ENCODE measurements around the gene ZDHHC11.
"Not testable (repeated sequence)": the region's sequence is repeated elsewhere in the genome, so short reads cannot be mapped to it uniquely, and the experiment has no call there.

The ZDHHC11 gene

GRCh38 chr5:856531-857425, 6.0 kb upstream of the ZDHHC11 start:
- no peak for DNase-seq

- no peak for DNase-seq
These were observed 5.2 kb upstream of the ZDHHC11 start for GRCh38 chr5:855771-856530.

GRCh38 chr5:854966-855743, 4.4 kb upstream of the ZDHHC11 start:
- DNase-seq: no peak

- no peak for DNase-seq
These were observed 3.4 kb upstream of the ZDHHC11 start for GRCh38 chr5:854217-854616.

- DNase-seq: not testable (repeated sequence)
These were observed 2.8 kb upstream of the ZDHHC11 start for GRCh38 chr5:853416-854090.

- DNase-seq: no peak
These were observed 1.9 kb upstream of the ZDHHC11 start for GRCh38 chr5:852431-853401.

- DNase-seq: no peak
These were observed 1.2 kb upstream of the ZDHHC11 start for GRCh38 chr5:852018-852417.

GRCh38 chr5:851553-851952, 767 bp upstream of the ZDHHC11 start:
- DNase-seq: no peak

GRCh38 chr5:851076-851475, 290 bp upstream of the ZDHHC11 start:
- DNase-seq: no peak

GRCh38 chr5:849651-850301, 1.0 kb downstream of the ZDHHC11 start:
- DNase-seq: no peak

GRCh38 chr5:848671-849111, 2.1 kb downstream of the ZDHHC11 start:
- no peak for DNase-seq

GRCh38 chr5:847736-848135, 3.0 kb downstream of the ZDHHC11 start:
- not testable (repeated sequence) for DNase-seq

- DNase-seq: not testable (repeated sequence)
These were observed 3.6 kb downstream of the ZDHHC11 start for GRCh38 chr5:847212-847611.

- DNase-seq: not testable (repeated sequence)
These were observed 4.1 kb downstream of the ZDHHC11 start for GRCh38 chr5:846602-847091.

- DNase-seq: not testable (repeated sequence)
These were observed 4.8 kb downstream of the ZDHHC11 start for GRCh38 chr5:845676-846601.

- DNase-seq: not testable (repeated sequence)
These were observed 5.6 kb downstream of the ZDHHC11 start for GRCh38 chr5:845031-845675.

GRCh38 chr5:844426-844825, 6.4 kb downstream of the ZDHHC11 start:
- DNase-seq: not testable (repeated sequence)

GRCh38 chr5:843926-844325, 6.9 kb downstream of the ZDHHC11 start:
- not testable (repeated sequence) for DNase-seq

- not testable (repeated sequence) for DNase-seq
These were observed 7.4 kb downstream of the ZDHHC11 start for GRCh38 chr5:843371-843770.
